Measurements from ENCODE around the gene TNFSF13B.
"Not testable (repeated sequence)": the region's sequence is repeated elsewhere in the genome, so short reads cannot be mapped to it uniquely, and the experiment has no call there.

Gene TNFSF13B

DNA sequence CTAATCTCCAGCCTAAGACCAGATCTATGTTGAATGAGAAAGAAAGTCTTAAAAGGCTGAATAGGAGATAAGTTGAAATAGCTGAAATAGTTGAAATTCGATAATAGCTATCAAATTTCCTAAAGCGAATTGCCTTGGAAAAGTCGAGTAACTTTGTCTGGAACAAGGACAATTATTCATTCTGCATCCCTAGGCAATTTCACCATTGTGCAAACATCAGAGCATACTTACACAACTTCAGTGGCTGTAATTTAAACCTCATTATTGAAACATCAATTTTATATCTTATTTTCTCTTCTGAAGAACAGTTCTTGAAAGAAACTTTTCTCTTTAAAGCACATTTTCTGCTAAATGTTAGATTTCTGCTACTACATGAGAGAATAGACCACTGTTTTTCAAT lies 13.6 kb downstream of the TNFSF13B start:
- DNase-seq, result no peak

DNA sequence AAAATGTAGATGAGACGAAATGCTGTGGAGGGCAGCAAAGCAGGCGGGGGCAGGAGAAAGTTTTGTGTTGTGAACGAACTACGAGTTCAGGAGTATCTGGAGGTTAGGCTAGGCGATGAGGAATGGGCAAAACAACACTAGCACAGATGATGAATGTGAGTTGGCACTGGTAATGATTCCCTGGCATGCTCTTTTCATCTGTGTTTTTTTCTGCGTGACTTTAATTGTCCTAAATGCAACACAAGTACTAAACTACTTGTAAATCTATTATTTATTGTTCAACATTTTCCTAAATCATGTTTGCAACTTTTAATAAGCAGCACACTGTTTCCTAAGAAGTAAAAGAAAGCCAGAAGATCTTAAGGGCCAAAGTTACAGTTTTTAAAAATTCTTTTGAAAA lies 19.2 kb downstream of the TNFSF13B start:
- no peak for DNase-seq

GRCh38 chr13:108289819-108290218 lies 20.3 kb downstream of the TNFSF13B start:
- no peak for DNase-seq

- no peak for DNase-seq
These were observed 27.6 kb downstream of the TNFSF13B start for GRCh38 chr13:108297114-108297513.

DNA sequence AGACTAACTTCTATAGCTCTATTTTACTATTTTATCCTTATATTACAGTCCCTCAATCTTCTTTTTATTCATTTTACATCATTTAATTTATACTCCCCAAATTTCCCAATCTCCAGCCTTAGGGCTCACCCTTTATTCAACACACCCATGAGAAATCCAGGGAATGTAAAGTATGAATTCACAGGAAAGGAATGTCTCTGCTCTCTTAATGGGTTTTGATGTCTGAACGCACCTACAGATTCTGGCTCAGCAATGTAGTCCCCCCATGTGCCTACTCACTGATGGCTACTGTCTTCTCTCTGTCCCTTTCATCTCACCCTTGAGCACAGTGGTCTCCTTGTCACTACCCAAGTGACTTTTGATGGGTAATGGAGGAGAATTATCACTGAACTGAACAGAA lies 32.8 kb downstream of the TNFSF13B start:
- no peak for DNase-seq

DNA sequence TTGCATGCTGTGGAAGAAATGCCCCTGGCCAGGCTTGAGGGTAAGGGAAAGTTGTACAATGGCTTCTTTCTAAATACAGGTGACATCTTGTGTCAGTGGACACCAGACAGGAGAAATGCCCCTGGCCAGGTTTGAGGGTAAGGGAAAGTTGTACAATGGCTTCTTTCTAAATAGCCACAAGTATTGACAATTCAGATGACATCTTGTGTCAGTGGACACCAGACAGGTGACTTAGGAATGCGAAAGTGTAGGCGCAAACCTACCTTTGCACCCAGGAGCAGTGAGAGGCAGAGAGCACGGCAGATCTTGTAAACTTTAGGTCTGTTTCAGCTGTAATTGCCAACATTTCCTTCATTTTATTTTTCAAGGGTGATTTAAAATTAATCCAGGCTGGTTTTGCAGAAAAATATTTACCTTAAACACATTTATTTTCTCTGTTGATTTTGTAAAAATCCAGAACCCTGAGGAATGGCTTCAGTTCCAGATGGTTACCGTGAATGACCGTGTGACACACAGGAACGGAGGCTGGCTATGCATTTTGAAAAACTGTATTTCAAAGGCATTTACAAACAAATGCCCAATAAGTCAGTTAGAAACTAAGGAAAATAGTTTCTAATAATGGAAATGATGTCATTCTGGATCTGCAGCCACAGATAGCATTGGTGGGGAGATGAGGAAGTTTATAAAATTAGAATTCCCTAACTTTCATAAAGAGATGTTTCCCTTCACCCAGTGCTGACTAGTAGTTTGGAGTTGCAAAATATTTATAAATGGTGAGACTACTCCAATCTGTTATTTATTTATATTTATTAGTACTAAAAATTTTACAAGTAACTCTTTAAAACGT lies 34.9 kb downstream of the TNFSF13B start:
- no peak for DNase-seq

DNA sequence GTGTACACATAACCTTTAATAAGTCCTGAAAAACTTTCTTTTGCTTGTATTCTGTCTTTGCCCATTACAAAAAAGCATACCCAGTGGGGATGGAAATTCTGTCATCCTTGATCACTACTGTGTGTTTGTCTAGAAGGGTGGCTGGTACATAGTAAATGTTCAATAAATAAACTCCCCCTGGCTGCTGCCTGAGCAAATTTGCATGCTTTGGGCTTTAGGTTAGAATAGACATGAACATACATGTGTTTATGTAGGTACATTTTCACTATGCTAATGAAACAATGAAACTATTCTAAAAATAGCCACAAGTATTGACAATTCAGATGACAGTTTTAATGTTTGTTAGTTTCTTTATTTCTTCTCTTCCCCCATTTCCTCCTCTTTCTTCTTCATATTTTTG lies 36.1 kb downstream of the TNFSF13B start:
- no peak for DNase-seq

GRCh38 chr13:108306860-108307259 lies 37.3 kb downstream of the TNFSF13B start:
- no peak for DNase-seq

- not testable (repeated sequence) for DNase-seq
These were observed 42.1 kb downstream of the TNFSF13B start for GRCh38 chr13:108311596-108311995.

DNA sequence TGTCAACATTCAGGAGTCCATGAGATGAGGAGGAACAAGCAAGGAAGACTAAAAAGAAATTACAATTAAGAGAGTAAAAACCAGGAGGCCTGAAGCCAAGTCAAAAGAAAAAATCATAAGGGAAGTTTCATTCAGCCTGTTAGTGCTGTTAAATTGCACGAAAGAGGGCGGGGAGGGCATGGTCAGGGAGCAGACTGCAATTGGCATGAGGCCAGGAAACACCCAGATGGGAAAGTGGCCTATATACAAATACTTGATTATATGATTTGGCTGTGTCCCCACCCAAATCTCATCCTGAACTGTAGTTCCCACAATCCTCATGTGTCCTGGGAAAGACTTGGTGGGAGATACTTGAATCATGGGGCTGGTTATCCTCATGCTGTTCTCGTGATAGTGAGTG lies 43.9 kb downstream of the TNFSF13B start:
- no peak for DNase-seq

- DNase-seq, result no peak
These were observed 45.8 kb downstream of the TNFSF13B start for GRCh38 chr13:108315273-108315672.

DNA sequence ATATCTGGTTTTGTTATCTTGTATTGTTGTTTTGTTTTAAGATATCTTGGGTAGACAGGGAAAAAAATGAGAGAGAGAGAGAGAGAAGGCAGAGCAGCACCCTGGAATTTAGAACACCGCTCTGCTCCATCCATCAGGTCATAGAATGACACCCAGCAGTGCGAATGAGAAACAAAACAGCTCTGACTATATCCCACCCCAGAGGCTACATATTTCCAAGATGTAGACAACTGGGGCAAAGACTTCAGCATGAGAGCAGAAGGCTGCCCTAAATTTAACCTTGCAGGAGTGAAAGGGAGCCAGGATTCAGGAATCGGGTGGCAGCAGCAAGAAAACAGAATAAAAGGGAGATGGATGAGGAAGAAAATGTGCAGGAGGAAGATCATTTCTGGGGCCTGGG lies 46.5 kb downstream of the TNFSF13B start:
- no peak for DNase-seq

DNA sequence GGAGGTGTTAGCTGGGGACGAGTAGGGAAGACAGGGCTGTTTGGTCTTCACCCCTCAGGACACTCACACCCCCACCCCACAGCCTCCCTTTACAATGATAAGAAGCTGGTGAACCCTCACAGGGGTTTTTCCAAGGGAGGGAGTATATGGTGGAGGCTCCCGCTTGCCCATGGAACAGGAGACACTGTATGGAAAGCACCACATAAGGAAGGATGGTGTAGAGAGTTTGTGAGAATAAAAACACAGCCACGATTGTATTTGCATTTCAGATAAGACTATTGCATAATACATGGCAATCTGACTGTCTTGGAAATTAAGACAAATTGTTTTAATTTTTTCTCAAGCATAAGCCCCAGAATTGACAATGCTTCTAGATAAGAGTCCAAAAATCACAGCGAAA lies 46.9 kb downstream of the TNFSF13B start:
- no peak for DNase-seq

DNA sequence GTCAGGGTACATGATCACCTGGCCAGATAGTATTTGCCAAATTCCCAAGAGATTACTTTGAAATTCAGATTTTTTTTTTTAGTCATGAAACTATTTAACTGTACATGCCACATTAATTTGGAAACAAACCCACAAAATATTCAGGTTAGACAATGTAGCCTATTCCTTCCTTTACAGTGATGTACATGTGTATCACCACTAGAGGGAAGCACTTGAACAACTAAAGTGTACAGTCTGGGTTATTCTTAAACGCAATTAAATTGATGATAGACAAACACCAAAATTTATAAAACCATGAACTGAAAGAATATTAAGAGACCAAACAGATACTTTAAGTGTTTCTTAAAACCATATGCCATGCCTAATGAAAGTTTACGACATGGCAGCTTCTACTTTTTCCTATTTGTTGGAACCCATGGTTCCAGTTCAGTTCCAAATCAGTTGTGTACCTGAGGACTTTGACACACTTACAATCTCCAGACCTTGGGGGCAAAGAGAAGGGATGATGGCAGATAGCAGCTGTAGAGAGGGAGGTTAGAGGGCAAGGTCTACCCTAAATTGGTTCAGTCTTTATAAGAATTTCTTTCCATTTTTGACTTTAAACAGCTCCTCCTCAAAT lies 52.8 kb downstream of the TNFSF13B start:
- no peak for DNase-seq

- no peak for DNase-seq
These were observed 53.5 kb downstream of the TNFSF13B start for GRCh38 chr13:108323031-108323430.

- DNase-seq, result no peak
These were observed 56.3 kb downstream of the TNFSF13B start for GRCh38 chr13:108325863-108326262.

- no peak for DNase-seq
These were observed 56.8 kb downstream of the TNFSF13B start for GRCh38 chr13:108326309-108326708.

DNA sequence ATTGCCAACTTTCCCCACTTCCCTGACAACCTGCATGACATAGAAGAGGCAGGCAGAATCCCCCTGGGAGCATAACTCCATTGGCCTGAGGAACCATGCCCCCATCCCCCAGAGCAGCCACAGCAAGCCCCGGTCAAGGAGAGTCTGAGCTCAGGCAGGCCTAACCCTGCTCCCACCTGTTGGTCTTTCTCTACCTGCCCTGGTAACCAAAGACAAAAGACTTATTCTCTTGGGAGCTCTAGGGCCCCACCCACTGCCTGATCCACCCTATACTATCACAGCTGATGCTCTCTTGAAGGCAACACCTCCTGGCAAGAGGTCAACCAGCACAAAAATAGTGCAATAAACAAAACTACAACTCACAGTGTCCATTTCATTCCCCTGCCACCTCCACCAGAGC lies 59.3 kb downstream of the TNFSF13B start:
- no peak for DNase-seq

- DNase-seq, result no peak
These were observed 63.3 kb downstream of the TNFSF13B start for GRCh38 chr13:108332791-108333190.

- DNase-seq, result no peak
These were observed 73.1 kb downstream of the TNFSF13B start for GRCh38 chr13:108342369-108343289.

DNA sequence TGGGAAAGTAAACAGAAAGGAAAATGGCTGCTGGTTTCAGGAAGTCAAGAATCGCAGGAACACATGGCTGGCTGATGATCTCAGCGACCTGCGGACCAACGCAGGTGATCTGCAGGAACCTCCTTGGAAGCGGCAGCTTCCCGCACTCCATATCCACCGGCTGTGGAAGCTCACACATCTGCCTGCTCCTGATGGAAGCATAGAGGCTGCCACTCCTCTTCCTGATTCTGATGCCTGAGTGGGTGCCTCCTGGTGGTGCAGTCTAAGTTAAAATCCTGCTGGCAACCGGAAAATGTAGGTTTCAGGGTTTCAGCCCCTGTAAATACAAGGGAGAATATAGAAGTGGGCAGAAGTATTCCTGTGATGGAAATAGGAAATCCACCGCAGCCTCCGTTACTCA lies 75.5 kb downstream of the TNFSF13B start:
- DNase-seq, result no peak

DNA sequence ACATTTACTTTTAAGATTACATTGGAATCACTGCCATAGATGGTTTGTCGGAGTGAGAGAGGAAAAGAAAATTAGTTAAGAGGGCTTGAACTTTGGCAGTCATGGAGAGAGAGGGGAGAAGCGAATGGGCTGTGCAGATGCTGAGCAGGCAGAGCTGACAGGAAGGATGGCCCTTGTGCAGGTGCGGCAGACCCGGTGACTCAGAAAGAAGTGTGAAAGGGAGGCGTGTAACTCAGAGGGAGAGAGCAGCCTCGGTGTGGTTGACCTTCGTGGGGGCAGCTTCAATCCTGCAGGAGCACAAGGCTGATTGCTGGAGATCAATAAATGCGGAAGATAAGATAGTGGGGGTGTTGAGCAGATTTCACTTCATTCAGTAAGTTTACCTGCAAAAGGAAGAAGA lies 76.9 kb downstream of the TNFSF13B start:
- DNase-seq, result no peak

GRCh38 chr13:108349269-108349668 lies 79.8 kb downstream of the TNFSF13B start:
- no peak for DNase-seq

Measured in effector CD8-positive, alpha-beta T cell (primary cell).